ENCODE measurements around the gene ZNF473.

DNA sequence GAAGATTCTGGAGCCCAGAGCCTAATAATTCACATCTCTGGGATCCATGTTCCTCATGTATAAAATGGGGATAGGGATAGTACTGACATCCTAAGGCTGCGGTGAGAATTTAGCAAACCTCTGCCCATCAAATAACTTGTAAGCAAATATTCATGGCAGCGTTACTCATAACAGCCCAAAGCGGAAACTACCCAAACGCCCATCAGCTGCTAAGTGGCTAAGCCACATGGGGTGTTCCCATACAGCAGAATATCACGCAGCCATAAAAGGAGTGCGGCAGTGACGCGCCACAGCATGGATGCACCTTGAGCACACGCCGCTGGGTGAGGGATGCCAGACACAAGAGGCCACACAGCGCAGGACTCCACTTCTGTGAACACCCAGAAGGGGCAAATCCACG lies 20.4 kb upstream of the ZNF473 start:
- TF ChIP-seq POLR2AphosphoS5 (IDR thresholded peaks at IDR 0.05; ENCODE audit: low read depth, low read length) (no peak), TAF1 (IDR thresholded peaks at IDR 0.05; ENCODE audit: borderline replicate concordance, insufficient read depth, low read length) (no peak), SIN3A (IDR thresholded peaks at IDR 0.05; ENCODE audit: borderline replicate concordance, insufficient read depth, low read length) (no peak)
- TF ChIP-seq, protein P1, sequence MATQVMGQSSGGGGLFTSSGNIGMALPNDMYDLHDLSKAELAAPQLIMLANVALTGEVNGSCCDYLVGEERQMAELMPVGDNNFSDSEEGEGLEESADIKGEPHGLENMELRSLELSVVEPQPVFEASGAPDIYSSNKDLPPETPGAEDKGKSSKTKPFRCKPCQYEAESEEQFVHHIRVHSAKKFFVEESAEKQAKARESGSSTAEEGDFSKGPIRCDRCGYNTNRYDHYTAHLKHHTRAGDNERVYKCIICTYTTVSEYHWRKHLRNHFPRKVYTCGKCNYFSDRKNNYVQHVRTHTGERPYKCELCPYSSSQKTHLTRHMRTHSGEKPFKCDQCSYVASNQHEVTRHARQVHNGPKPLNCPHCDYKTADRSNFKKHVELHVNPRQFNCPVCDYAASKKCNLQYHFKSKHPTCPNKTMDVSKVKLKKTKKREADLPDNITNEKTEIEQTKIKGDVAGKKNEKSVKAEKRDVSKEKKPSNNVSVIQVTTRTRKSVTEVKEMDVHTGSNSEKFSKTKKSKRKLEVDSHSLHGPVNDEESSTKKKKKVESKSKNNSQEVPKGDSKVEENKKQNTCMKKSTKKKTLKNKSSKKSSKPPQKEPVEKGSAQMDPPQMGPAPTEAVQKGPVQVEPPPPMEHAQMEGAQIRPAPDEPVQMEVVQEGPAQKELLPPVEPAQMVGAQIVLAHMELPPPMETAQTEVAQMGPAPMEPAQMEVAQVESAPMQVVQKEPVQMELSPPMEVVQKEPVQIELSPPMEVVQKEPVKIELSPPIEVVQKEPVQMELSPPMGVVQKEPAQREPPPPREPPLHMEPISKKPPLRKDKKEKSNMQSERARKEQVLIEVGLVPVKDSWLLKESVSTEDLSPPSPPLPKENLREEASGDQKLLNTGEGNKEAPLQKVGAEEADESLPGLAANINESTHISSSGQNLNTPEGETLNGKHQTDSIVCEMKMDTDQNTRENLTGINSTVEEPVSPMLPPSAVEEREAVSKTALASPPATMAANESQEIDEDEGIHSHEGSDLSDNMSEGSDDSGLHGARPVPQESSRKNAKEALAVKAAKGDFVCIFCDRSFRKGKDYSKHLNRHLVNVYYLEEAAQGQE (IDR thresholded peaks at IDR 0.05; ENCODE audit: insufficient read depth in 1 of 2, low read depth in 2 of 2, low read length in 2 of 2): no peak
